Kidney (tissue), 14 donors: ENCODE results near the gene BNC2. TPM values are rescaled to one million over a fixed set of nuclear protein-coding genes. Genes with fewer than 3 reads are reported as not detected.

Source experiments
- DNase-seq, 5 donors: peaks; one replicate each; pipeline ENCODE4 v3.0.0-alpha.2; 2013 to 2020
- FAIRE-seq: peaks from 2 replicates; lab custom pipeline; 2012; peaks lifted over from hg19 to GRCh38; lab: Jason Lieb, UNC
- H3K27ac ChIP-seq, 2 donors: one replicate each; pipeline ENCODE4 v1.7.0; 2013; ENCODE audit warnings: low read depth in 2 of 2, low read length in 2 of 2, inconsistent platforms in 1 of 2
- H3K27me3 ChIP-seq: one replicate; pipeline ENCODE4 v1.7.1; 2013; ENCODE audit warnings: low read length, inconsistent platforms; ENCODE audit not compliant: control insufficient read depth, insufficient read depth
- H3K36me3 ChIP-seq, 3 donors: one replicate each; pipeline versions ENCODE4 v1.7.0 to v1.7.1; 2013; ENCODE audit warnings: low read length in 3 of 3, control low read depth in 1 of 3, inconsistent platforms in 1 of 3; ENCODE audit not compliant: insufficient read depth in 3 of 3, control insufficient read depth in 2 of 3
- H3K4me1 ChIP-seq, 3 donors: one replicate each; pipeline versions ENCODE4 v1.7.0 to v1.7.1; 2013; ENCODE audit warnings: low read length in 3 of 3, inconsistent platforms in 1 of 3, low read depth in 1 of 3; ENCODE audit not compliant: control insufficient read depth in 2 of 3, insufficient read depth in 2 of 3
- H3K4me3 ChIP-seq, 3 donors: one replicate each; pipeline versions ENCODE4 v1.7.0 to v1.8.1; 2013; ENCODE audit warnings: low read length in 3 of 3, control low read depth in 1 of 3, inconsistent platforms in 1 of 3
- H3K9ac ChIP-seq, 3 donors: one replicate each; pipeline versions ENCODE4 v1.7.0 to v1.7.1; 2013; ENCODE audit warnings: low read length in 3 of 3, control low read depth in 1 of 3, inconsistent platforms in 1 of 3
- H3K9me3 ChIP-seq, 3 donors: one replicate each; pipeline versions ENCODE4 v1.7.0 to v1.7.1; 2013; ENCODE audit warnings: low read length in 3 of 3, control low read depth in 1 of 3, inconsistent platforms in 1 of 3; ENCODE audit not compliant: control insufficient read depth in 2 of 3, insufficient read depth in 1 of 3
- intact Hi-C: fragments of 100-400 bp; cut with DNase I; formaldehyde crosslinking; loops from one replicate; pipeline ENCODE4 v1.11.1; 2022
- polyA plus RNA-seq: library from polyadenylated mRNA; stranded (reverse); fragments of 350-450 nt; fragmentation: Illumina TruSeq; extraction: RNeasy Lipid Tissue Mini Kit (QIAGEN cat#74804); gene quantifications from one replicate; pipeline ENCODE4 v1.2.3, GENCODE V29; 2014; ENCODE audit warnings: low read depth, low replicate concordance; ENCODE audit not compliant: insufficient read depth
- total RNA-seq: library from RNA; stranded (reverse); fragmentation: NEBNext Ultra II Directional; extraction: Animal tissue kit (Norgen Biotek cat#: 25700); gene quantifications from one replicate; pipeline ENCODE4 v1.2.1, GENCODE V29; 2021
- TF ChIP-seq, protein P1 (sequence below): IDR thresholded peaks from 3 replicates; pipeline ENCODE4 v1.5.1; 2012; ENCODE audit warnings: mild to moderate bottlenecking, moderate library complexity, borderline replicate concordance; ENCODE audit not compliant: insufficient read depth; ENCODE audit errors: extremely low read depth
- donor health status: control.
- donor health status: control.
- donor health status: control.
- donor health status: control.
- donor health status: control.
- donor health status: DM: yes; HTN: yes; CAD: no.
- donor health status: Normal renal cell carcinoma (clear cell type).

BNC2 gene
- total and polyA plus RNA-seq, 2 donors from 2014 or later = 5.4 to 37.9 TPM

DNA sequence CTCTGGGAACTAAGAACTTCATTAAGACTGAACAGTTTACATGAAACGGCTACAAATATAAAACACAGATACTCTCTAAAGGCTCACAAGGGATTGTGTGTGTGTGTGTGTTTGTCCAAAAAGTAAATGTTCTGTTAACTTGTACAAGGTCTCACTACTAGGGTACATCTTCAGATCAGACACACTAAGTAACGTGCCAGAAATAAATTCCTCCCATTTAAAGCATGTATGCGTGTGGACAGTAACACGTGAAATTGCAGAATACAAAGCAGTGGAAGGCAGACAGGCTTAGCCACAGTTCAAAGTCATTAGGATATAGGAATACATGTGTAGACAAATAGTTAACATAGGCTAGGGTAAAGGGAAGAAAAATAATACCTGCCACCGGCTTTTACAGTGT is 1.8 kb downstream of the BNC2 start:
- Histone ChIP-seq H3K9ac (no peak overlapping the region), H3K4me1 (peaks cover 2 to 7% (median 6%) of the 10 kb centered on the region in 3 donors), H3K27me3 (no peaks in the 10 kb centered on the region), H3K9me3 (no peaks in the 10 kb centered on the region), H3K36me3 (no peaks in the 10 kb centered on the region), H3K4me3 (peak overlapping the region; percentile 43 to 71 (median 65)), H3K27ac (no peak overlapping the region)
- FAIRE-seq (no peak), DNase-seq (peak in 2 of 5 donors; percentile 12 to 30)
- intact Hi-C loops = no loop called here
- TF ChIP-seq, protein P1, sequence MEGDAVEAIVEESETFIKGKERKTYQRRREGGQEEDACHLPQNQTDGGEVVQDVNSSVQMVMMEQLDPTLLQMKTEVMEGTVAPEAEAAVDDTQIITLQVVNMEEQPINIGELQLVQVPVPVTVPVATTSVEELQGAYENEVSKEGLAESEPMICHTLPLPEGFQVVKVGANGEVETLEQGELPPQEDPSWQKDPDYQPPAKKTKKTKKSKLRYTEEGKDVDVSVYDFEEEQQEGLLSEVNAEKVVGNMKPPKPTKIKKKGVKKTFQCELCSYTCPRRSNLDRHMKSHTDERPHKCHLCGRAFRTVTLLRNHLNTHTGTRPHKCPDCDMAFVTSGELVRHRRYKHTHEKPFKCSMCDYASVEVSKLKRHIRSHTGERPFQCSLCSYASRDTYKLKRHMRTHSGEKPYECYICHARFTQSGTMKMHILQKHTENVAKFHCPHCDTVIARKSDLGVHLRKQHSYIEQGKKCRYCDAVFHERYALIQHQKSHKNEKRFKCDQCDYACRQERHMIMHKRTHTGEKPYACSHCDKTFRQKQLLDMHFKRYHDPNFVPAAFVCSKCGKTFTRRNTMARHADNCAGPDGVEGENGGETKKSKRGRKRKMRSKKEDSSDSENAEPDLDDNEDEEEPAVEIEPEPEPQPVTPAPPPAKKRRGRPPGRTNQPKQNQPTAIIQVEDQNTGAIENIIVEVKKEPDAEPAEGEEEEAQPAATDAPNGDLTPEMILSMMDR = no peak

GRCh38 chr9:16867576-16868311 is 2.7 kb downstream of the BNC2 start:
- Histone ChIP-seq H3K9ac (no peak overlapping the region), H3K36me3 (no peaks in the 10 kb centered on the region), H3K27me3 (no peaks in the 10 kb centered on the region), H3K27ac (peak overlapping the region; percentile 11 to 51), H3K9me3 (no peaks in the 10 kb centered on the region), H3K4me3 (peak overlapping the region; percentile 30 to 48 (median 31)), H3K4me1 (peaks cover 2 to 7% (median 6%) of the 10 kb centered on the region in 3 donors)
- intact Hi-C loops = no loop called here
- peak in 3 of 5 donors; percentile 33 to 44 (median 33) for DNase-seq
- no peak for FAIRE-seq
- TF ChIP-seq, protein P1 = no peak

GRCh38 chr9:16866587-16866986 is 3.9 kb downstream of the BNC2 start:
- intact Hi-C loops = no loop called here
- H3K9me3 ChIP-seq = no peaks in the 10 kb centered on the region
- H3K27ac ChIP-seq = no peak overlapping the region
- TF ChIP-seq, protein P1 = no peak
- H3K4me3 ChIP-seq = no peak overlapping the region
- H3K4me1 ChIP-seq = peaks cover 2 to 7% (median 6%) of the 10 kb centered on the region in 3 donors
- FAIRE-seq (no peak), DNase-seq (peak in 1 of 5 donors; percentile 31)
- no peaks in the 10 kb centered on the region for H3K36me3 ChIP-seq
- no peaks in the 10 kb centered on the region for H3K27me3 ChIP-seq
- H3K9ac ChIP-seq = no peak overlapping the region
